Cardiac muscle cell (in vitro differentiated cells and primary cell): ENCODE measurements around the gene UQCRC2. TPM values are rescaled to one million over a fixed set of nuclear protein-coding genes. Genes with fewer than 3 reads are reported as not detected.
"Not testable (repeated sequence)": the region's sequence is repeated elsewhere in the genome, so short reads cannot be mapped to it uniquely, and the experiment has no call there.

Experiments used
- DNase-seq, 2 donors: peaks; one replicate each; pipeline versions ENCODE4 v3.0.0 to v3.0.0-alpha.2; 2010 to 2017; ENCODE audit warnings: low read depth in 1 of 2, low spot score in 1 of 2
- H3K27ac ChIP-seq: fragments of 200-600 bp; sonication (generic); 2 replicates; pipeline ENCODE4 v1.5.1; 2016
- H3K27me3 ChIP-seq: fragments of 200-600 bp; sonication (generic); 2 replicates; pipeline ENCODE4 v1.6.0; 2016; ENCODE audit warnings: control low read depth
- H3K36me3 ChIP-seq: fragments of 200-600 bp; sonication (generic); 2 replicates; pipeline ENCODE4 v1.5.1; 2016; ENCODE audit warnings: control low read depth
- H3K4me1 ChIP-seq: fragments of 200-600 bp; sonication (generic); 2 replicates; pipeline ENCODE4 v1.8.1; 2017; ENCODE audit warnings: low read depth, mild to moderate bottlenecking, mixed run types
- H3K4me3 ChIP-seq: fragments of 200-600 bp; sonication (generic); 2 replicates; pipeline ENCODE4 v1.5.1; 2016; ENCODE audit warnings: mild to moderate bottlenecking
- H3K9me3 ChIP-seq: fragments of 200-600 bp; sonication (generic); 2 replicates; pipeline ENCODE4 v1.5.1; 2017; ENCODE audit warnings: low read depth, mild to moderate bottlenecking, control low read depth
- polyA plus RNA-seq: library from polyadenylated mRNA; unstranded; fragments of >200 nt; fragmentation: Nextera tagmentation; extraction: Ambion mirVana; gene quantifications from 2 replicates; pipeline ENCODE4 v1.2.1, GENCODE V29; 2016
- total RNA-seq: library from RNA; depleted of rRNA; stranded (reverse); fragments of >200 nt; gene quantifications from 2 replicates; pipeline ENCODE4 v1.2.3, GENCODE V29; 2016
- TF ChIP-seq, protein P1 (sequence below): IDR thresholded peaks from 2 replicates; pipeline ENCODE4 v1.5.1; 2012; ENCODE audit warnings: low read depth, mild to moderate bottlenecking, low read length

Gene UQCRC2
- total and polyA plus RNA-seq, 2 experiments from 2014 or later: 248 to 338 TPM

- H3K4me1 ChIP-seq: no peaks in the 10 kb centered on the region
- DNase-seq: peak in 1 of 2 donors; percentile 62
- no peaks in the 10 kb centered on the region for H3K36me3 ChIP-seq
- TF ChIP-seq, protein P1, sequence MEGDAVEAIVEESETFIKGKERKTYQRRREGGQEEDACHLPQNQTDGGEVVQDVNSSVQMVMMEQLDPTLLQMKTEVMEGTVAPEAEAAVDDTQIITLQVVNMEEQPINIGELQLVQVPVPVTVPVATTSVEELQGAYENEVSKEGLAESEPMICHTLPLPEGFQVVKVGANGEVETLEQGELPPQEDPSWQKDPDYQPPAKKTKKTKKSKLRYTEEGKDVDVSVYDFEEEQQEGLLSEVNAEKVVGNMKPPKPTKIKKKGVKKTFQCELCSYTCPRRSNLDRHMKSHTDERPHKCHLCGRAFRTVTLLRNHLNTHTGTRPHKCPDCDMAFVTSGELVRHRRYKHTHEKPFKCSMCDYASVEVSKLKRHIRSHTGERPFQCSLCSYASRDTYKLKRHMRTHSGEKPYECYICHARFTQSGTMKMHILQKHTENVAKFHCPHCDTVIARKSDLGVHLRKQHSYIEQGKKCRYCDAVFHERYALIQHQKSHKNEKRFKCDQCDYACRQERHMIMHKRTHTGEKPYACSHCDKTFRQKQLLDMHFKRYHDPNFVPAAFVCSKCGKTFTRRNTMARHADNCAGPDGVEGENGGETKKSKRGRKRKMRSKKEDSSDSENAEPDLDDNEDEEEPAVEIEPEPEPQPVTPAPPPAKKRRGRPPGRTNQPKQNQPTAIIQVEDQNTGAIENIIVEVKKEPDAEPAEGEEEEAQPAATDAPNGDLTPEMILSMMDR: no peak
- no peak overlapping the region for H3K27ac ChIP-seq
- no peaks in the 10 kb centered on the region for H3K9me3 ChIP-seq
- peaks cover 3% of the 10 kb centered on the region for H3K27me3 ChIP-seq
- no peak overlapping the region for H3K4me3 ChIP-seq
Observed at GRCh38 chr16:22001591-22001990, 48.4 kb downstream of the UQCRC2 start.

- DNase-seq: not testable (repeated sequence)
Observed at GRCh38 chr16:22002047-22002446, 48.9 kb downstream of the UQCRC2 start.

DNA sequence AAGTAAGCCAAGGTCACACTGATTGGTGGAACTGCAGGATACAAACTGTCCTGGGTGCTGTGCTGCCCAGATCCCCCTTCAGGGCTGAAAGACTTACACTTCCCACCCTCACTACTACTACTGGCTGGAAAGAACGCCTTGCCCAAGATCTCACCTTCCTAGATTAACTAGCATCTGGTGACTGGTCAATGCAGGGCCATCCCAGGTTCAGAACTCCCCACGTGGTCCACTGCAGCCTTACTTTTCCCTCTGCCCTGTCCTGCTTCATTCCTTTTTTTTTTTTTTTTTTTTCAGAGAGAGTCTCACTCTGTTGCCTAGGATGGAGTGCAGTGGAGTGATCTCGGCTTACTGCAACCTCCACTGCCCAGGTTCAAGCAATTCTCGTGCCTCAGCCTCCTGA, 50.0 kb downstream of the UQCRC2 start:
- no peak overlapping the region for H3K4me3 ChIP-seq

More at GRCh38 chr16:22002047-22002446, 48.9 kb downstream of the UQCRC2 start:
- H3K36me3 ChIP-seq, H3K27me3 ChIP-seq, H3K27ac ChIP-seq, H3K4me3 ChIP-seq, H3K4me1 ChIP-seq, H3K9me3 ChIP-seq: not testable (repeated sequence)

GRCh38 chr16:22004341-22004740, 51.2 kb downstream of the UQCRC2 start:
- Histone ChIP-seq H3K4me3 (no peak overlapping the region), H3K9me3 (no peaks in the 10 kb centered on the region), H3K27ac (no peak overlapping the region), H3K27me3 (peaks cover 3% of the 10 kb centered on the region), H3K4me1 (no peaks in the 10 kb centered on the region), H3K36me3 (no peaks in the 10 kb centered on the region)
- TF ChIP-seq, protein P1: no peak
- no peak for DNase-seq

More for the DNA sequence above, 50.0 kb downstream of the UQCRC2 start:
- no peak overlapping the region for H3K27ac ChIP-seq
- no peaks in the 10 kb centered on the region for H3K4me1 ChIP-seq
- no peaks in the 10 kb centered on the region for H3K9me3 ChIP-seq
- no peak for DNase-seq
- no peaks in the 10 kb centered on the region for H3K36me3 ChIP-seq
- TF ChIP-seq, protein P1: no peak
- H3K27me3 ChIP-seq: peaks cover 3% of the 10 kb centered on the region

- peaks cover 3% of the 10 kb centered on the region for H3K27me3 ChIP-seq
- TF ChIP-seq, protein P1: no peak
- H3K27ac ChIP-seq: no peak overlapping the region
- DNase-seq: no peak
- H3K9me3 ChIP-seq: no peaks in the 10 kb centered on the region
- peaks cover 1% of the 10 kb centered on the region for H3K4me1 ChIP-seq
- H3K4me3 ChIP-seq: no peak overlapping the region
- H3K36me3 ChIP-seq: no peaks in the 10 kb centered on the region
Observed at GRCh38 chr16:22005746-22006145, 52.6 kb downstream of the UQCRC2 start.

DNA sequence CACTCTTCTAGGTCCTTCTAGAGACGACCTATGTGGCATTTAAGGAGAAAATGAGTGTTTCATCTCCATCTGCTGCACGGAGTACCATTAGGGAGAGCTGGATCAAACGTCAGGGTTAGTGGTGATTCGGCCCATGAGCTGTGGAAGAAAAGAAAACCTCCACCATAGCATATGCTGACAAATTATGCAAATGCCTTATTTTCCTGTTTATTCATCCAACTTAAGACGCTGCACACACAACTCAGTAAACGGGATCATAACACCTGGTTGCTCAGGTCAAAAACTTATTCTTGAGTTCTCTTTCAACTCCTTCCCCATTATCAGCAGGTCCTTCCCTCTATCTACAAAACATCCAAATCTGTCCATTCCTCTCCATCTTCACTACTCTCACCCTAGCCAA, 53.5 kb downstream of the UQCRC2 start:
- Histone ChIP-seq H3K9me3 (no peaks in the 10 kb centered on the region), H3K4me1 (peaks cover 5% of the 10 kb centered on the region), H3K27me3 (peaks cover 3% of the 10 kb centered on the region), H3K36me3 (no peaks in the 10 kb centered on the region), H3K4me3 (peak overlapping the region; percentile 82), H3K27ac (no peak overlapping the region)
- TF ChIP-seq, protein P1: no peak
- no peak for DNase-seq
